ENCODE measurements around the gene SFXN4. TPM values are rescaled to one million over a fixed set of nuclear protein-coding genes. Genes with fewer than 3 reads are reported as not detected.

SFXN4 gene
- total RNA-seq, 1 donor from 2014 or later: 26.8 TPM

DNA sequence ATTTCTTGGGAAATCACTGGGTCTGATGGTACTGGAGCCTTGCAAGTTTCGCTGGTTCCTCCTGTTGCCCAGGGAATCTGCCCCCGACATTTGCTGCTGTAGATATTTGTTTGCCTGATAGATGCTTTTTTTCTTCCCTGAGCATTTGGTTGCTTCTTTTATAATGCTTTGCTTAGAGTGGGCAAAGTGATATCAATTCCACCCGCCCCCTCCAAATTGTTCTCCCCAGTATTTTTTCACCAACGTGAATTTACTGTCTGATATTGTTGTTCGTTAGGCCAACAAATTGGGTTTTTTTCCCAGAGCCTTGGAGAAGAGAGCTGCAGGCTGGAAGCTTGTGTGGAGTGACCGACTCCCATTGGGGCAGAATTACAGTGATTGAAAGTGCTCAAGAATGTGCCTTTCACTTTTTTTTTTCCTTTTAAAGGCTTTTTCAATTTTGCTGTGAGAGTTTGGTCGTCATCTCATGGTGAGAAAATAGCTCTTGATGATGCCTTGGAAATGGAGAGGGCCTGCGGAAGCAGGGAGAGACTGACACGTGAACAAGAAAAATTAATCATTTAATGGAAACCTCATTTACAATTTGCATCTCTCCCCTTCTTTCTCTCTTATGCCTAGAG lies 44.3 kb upstream of the SFXN4 start:
- peaks cover 51% of the 10 kb centered on the region for H3K4me1 Mint-ChIP-seq (ENCODE audit: unreplicated experiment)
- no peaks in the 10 kb centered on the region for H3K36me3 Mint-ChIP-seq
- TF ChIP-seq CTCF (conservative IDR thresholded peaks at IDR 0.05): peak; percentile 45
- peak overlapping the region; percentile 92 for H3K4me3 Mint-ChIP-seq
- no peak for DNase-seq (ENCODE audit: extremely low spot score, unreplicated experiment)
- peak overlapping the region; percentile 10 for H3K27ac Mint-ChIP-seq
- no peaks in the 10 kb centered on the region for H3K9me3 Mint-ChIP-seq
- H3K27me3 Mint-ChIP-seq: peaks cover 12% of the 10 kb centered on the region

DNA sequence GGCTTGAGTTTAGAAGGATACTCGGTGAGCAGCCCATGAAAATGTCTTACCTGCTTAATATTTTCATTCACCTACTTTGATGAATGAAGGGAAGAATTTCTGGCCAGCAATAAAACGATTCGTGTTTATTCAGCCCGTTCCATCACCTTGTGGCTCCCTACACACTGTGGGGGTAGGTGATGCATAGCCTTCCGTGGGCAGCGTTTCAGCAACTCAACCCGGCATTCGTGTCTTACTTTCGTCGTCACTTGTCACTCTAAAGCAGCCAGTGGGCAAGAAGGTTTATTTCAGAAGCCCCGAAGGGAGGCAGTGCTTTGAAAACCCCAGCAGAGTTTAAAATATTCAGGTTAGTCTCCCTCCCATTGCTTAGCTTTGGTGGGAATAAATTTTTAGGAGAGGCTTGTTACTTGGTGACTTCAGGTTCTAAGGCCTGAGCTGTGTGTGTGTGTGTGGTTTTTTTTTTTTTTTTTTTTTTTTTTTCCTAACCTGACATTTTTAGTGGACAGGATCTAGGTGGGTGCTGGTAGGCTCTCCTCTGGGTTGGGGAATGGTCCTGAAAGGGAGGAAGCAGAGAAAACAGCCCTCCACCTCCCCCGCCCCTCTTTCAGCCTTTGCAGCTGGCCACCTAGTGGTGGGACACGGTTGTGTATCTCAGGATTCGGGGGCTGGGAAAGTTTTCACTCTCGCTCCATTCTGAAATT lies 43.7 kb upstream of the SFXN4 start:
- DNase-seq (ENCODE audit: extremely low spot score, unreplicated experiment): peak; percentile 77
- Mint-ChIP-seq H3K27me3 (peaks cover 12% of the 10 kb centered on the region), H3K27ac (peak overlapping the region; percentile 54), H3K9me3 (no peaks in the 10 kb centered on the region), H3K4me1 (ENCODE audit: unreplicated experiment) (peaks cover 51% of the 10 kb centered on the region), H3K36me3 (no peaks in the 10 kb centered on the region), H3K4me3 (peak overlapping the region; percentile 92)
- TF ChIP-seq CTCF (conservative IDR thresholded peaks at IDR 0.05): peak; percentile 88

- no peaks in the 10 kb centered on the region for H3K9me3 Mint-ChIP-seq
- peaks cover 12% of the 10 kb centered on the region for H3K27me3 Mint-ChIP-seq
- DNase-seq (ENCODE audit: extremely low spot score, unreplicated experiment): no peak
- no peaks in the 10 kb centered on the region for H3K36me3 Mint-ChIP-seq
- peak overlapping the region; percentile 92 for H3K4me3 Mint-ChIP-seq
- peaks cover 51% of the 10 kb centered on the region for H3K4me1 Mint-ChIP-seq (ENCODE audit: unreplicated experiment)
- no peak for TF ChIP-seq CTCF (conservative IDR thresholded peaks at IDR 0.05)
- H3K27ac Mint-ChIP-seq: peak overlapping the region; percentile 54
Measured at GRCh38 chr10:119208553-119208940, 43.0 kb upstream of the SFXN4 start.

DNA sequence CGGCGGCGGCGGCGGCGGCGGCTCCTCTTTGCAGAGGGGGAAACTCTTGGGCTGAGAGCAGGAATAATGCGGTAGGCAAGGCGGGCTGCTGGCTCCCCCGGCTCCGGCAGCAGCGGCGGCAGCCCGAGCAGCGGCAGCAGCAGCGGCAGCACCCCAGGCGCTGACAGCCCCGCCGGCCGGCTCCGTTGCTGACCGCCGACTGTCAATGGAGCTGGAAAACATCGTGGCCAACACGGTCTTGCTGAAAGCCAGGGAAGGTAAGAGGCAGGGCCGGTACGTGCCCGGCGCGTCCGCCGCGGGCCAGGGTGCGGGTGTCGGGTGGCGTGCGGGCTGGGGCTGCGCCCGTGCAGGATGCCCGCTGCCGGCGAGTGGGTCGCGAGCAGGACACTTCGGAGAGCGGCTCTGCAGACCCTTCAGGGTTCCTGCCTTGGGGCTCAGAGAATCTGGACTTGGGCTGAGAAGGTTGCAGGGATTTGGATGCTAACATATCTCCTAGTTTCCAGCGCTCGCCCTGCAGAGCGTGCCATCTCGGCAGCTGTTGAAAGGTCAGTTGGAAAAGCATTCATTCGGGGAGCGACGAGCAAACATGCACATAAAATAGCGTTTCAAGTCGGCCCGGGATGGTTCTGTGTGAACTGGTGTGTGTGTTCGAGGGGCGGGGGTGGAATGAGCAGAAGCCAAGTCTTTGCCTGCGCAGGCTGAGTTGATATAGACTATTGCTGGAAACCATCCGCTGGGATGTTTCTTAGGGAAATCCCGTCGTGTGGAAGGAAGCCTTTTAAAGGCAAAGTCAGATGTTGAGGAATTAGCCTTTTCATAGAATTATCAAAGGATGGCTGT lies 42.4 kb upstream of the SFXN4 start:
- Mint-ChIP-seq H3K9me3 (no peaks in the 10 kb centered on the region), H3K4me3 (peak overlapping the region; percentile 92), H3K27me3 (peaks cover 12% of the 10 kb centered on the region), H3K4me1 (ENCODE audit: unreplicated experiment) (peaks cover 52% of the 10 kb centered on the region), H3K36me3 (no peaks in the 10 kb centered on the region), H3K27ac (peak overlapping the region; percentile 54)
- TF ChIP-seq CTCF (conservative IDR thresholded peaks at IDR 0.05): peak; percentile 4
- DNase-seq (ENCODE audit: extremely low spot score, unreplicated experiment): peak; percentile 76

- peak; percentile 96 for DNase-seq (ENCODE audit: extremely low spot score, unreplicated experiment)
- Mint-ChIP-seq H3K4me3 (peak within 1 kb of the TSS; percentile 92), H3K27ac (peak within 1 kb of the TSS; percentile 76), H3K9me3 (no peaks in the 10 kb centered on the region), H3K4me1 (ENCODE audit: unreplicated experiment) (peaks cover 48% of the 10 kb centered on the region), H3K36me3 (no peaks in the 10 kb centered on the region), H3K27me3 (peaks cover 12% of the 10 kb centered on the region)
- TF ChIP-seq CTCF (conservative IDR thresholded peaks at IDR 0.05): no peak
Measured at GRCh38 chr10:119207366-119207666, 41.8 kb upstream of the SFXN4 start, which contains the start of gene GRK5. GRK5 (plus strand) TSS chr10:119207571; CDS start chr10:119207918, 347 bp downstream.

Measured in type B pancreatic cell (in vitro differentiated cells).